HepG2 (cell line): ENCODE results near the gene SLC25A25. TPM values are rescaled to one million over a fixed set of nuclear protein-coding genes. Genes with fewer than 3 reads are reported as not detected.

ENCODE experiments used
- DZIP1 ChIP-seq: sonication (generic); formaldehyde crosslinking; IDR thresholded peaks from 2 replicates; pipeline ENCODE4 v1.5.0; 2020; ENCODE audit warnings: mild to moderate bottlenecking, missing genetic modification reagents
- ETV5 ChIP-seq: IDR thresholded peaks from 2 replicates; pipeline ENCODE4 v1.6.1; 2018; ENCODE audit warnings: missing biosample characterization, missing genetic modification reagents, inconsistent platforms, borderline replicate concordance
- GATA4 ChIP-seq: sonication (generic); IDR thresholded peaks from 2 replicates; pipeline ENCODE4 v1.6.1; 2016; ENCODE audit warnings: antibody characterized with exemption, low read depth, borderline replicate concordance
- HOXA3 ChIP-seq: sonication (generic); formaldehyde crosslinking; IDR thresholded peaks from 2 replicates; pipeline ENCODE4 v1.5.0; 2020; ENCODE audit warnings: missing genetic modification reagents
- NFIC ChIP-seq: IDR thresholded peaks from 2 replicates; pipeline ENCODE4 v1.6.1; 2012; ENCODE audit warnings: mild to moderate bottlenecking, low read length, inconsistent platforms
- NR2F1 ChIP-seq, 2 experiments: fragments of 450-650 bp in 1 of 2; formaldehyde crosslinking in 1 of 2; IDR thresholded peaks; 2 replicates each; pipeline versions ENCODE4 v1.5.0 to v1.6.1; 2016 to 2020; ENCODE audit warnings: mild to moderate bottlenecking in 1 of 2, missing compliant biosample characterization in 1 of 2, missing genetic modification reagents in 1 of 2, moderate library complexity in 1 of 2
- RBAK ChIP-seq: sonication (generic); formaldehyde crosslinking; IDR thresholded peaks from 2 replicates; pipeline ENCODE4 v1.5.1; 2020; ENCODE audit warnings: mild to moderate bottlenecking, missing genetic modification reagents
- ZBTB43 ChIP-seq: sonication (generic); formaldehyde crosslinking; conservative IDR thresholded peaks from 2 replicates; pipeline ENCODE4 v1.4.0; 2020; ENCODE audit warnings: missing genetic modification reagents
- ZHX2 ChIP-seq, 2 experiments: sonication (generic) in 1 of 2; formaldehyde crosslinking in 1 of 2; IDR thresholded peaks; 2 replicates each; pipeline versions ENCODE4 v1.6.1 to v1.9.0; 2014 to 2022; ENCODE audit warnings: antibody characterized with exemption in 1 of 2, borderline replicate concordance in 1 of 2, inconsistent platforms in 1 of 2, low read depth in 1 of 2, missing genetic modification reagents in 1 of 2
- ZNF10 ChIP-seq: sonication (generic); formaldehyde crosslinking; IDR thresholded peaks from 2 replicates; pipeline ENCODE4 v1.4.0; 2020; ENCODE audit warnings: mild to moderate bottlenecking, low read depth, missing genetic modification reagents, borderline replicate concordance
- ZNF230 ChIP-seq: sonication (generic); formaldehyde crosslinking; IDR thresholded peaks from 2 replicates; pipeline ENCODE4 v1.4.0; 2020; ENCODE audit warnings: mild to moderate bottlenecking, missing genetic modification reagents
- ZNF775 ChIP-seq: sonication (generic); formaldehyde crosslinking; IDR thresholded peaks from 2 replicates; pipeline ENCODE4 v1.4.0; 2020; ENCODE audit warnings: missing genetic modification reagents, mild to moderate bottlenecking, moderate library complexity, borderline replicate concordance
- ZNF83 ChIP-seq: sonication (generic); formaldehyde crosslinking; IDR thresholded peaks from 2 replicates; pipeline ENCODE4 v1.4.0; 2020; ENCODE audit warnings: missing genetic modification reagents, mild to moderate bottlenecking, borderline replicate concordance
- polyA plus RNA-seq, 8 experiments: library from polyadenylated mRNA; depleted of rRNA in 3 of 8; stranded (reverse) in 7 of 8; unstranded in 1 of 8; fragments of >200 nt; fragmentation: Illumina TruSeq in 4 of 8; extraction: Trizol in 4 of 8; gene quantifications; 2 replicates each; pipeline versions ENCODE4 v1.2.1 to v1.2.3, GENCODE V29; 2011 to 2016; ENCODE audit warnings: low read depth in 4 of 8, missing spikeins in 1 of 8, mixed read lengths in 1 of 8; ENCODE audit not compliant: insufficient read depth in 1 of 8
- total RNA-seq, 5 experiments: library from RNA; depleted of rRNA; stranded (reverse); fragments of >200 nt; fragmentation: Illumina TruSeq; extraction: Trizol; gene quantifications; 2 replicates each; pipeline ENCODE4 v1.2.3, GENCODE V29; 2016; ENCODE audit warnings: low read depth in 1 of 5
- TF ChIP-seq, protein P1 (sequence below): sonication (generic); formaldehyde crosslinking; conservative IDR thresholded peaks from 2 replicates; pipeline ENCODE4 v1.5.0; 2020; ENCODE audit warnings: missing genetic modification reagents

SLC25A25 gene
- total and polyA plus RNA-seq, 2 of the 13 experiments (the other 11 are each of a cell fraction or from before 2014, with no cell fraction given), result 10.5 to 24.8 TPM

DNA sequence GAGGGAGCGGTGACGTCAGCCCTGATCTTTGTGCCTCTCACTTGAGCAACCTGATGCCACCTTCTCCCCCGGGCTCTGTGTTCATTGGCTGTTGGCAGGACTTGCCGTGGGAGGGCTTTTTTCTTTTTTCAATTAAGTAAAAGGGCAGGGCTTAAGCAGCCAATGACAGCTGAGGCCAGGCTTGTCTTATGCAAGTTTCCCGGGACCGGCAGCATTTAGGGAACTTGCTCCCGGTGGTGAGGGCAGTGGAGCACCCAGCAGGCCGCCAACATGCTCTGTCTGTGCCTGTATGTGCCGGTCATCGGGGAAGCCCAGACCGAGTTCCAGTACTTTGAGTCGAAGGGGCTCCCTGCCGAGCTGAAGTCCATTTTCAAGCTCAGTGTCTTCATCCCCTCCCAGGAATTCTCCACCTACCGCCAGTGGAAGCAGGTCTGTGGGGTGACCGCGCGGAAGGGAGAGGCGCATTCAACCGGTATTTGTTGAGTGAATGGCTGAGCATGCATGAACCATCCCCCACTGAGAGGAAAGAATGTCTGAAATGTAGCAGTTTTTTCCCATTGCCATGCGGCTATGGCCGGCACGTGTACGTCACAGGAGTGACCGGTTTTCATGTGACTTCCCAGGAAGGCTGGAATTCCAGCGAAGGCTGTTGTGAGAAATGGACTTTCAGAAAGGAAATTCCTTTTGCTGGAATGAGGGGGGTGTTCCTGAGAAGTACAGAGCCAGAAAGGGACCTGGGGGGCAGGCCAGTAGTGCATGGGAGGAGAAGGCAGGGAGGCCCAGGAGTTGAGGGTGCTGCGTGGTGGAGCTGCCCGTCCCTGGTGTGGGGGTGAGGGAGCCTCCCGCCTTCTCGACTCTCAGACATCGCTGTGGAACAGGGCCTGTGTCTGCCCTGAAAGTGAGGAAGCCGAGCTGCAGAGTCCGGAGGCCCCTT, 30.5 kb downstream of the SLC25A25 start (continued):
- TF ChIP-seq, protein P1, sequence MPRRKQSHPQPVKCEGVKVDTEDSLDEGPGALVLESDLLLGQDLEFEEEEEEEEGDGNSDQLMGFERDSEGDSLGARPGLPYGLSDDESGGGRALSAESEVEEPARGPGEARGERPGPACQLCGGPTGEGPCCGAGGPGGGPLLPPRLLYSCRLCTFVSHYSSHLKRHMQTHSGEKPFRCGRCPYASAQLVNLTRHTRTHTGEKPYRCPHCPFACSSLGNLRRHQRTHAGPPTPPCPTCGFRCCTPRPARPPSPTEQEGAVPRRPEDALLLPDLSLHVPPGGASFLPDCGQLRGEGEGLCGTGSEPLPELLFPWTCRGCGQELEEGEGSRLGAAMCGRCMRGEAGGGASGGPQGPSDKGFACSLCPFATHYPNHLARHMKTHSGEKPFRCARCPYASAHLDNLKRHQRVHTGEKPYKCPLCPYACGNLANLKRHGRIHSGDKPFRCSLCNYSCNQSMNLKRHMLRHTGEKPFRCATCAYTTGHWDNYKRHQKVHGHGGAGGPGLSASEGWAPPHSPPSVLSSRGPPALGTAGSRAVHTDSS (CRISPR knock-in tag), result no peak
- TF ChIP-seq ETV5 (CRISPR knock-in tag), result no peak; the same call in 1 of the 2 replicates
- TF ChIP-seq NR2F1 (CRISPR knock-in tag; IDR thresholded peaks at IDR 0.05), result no peak; a peak in 1 of 4 replicates
- no peak for TF ChIP-seq ZBTB43
- TF ChIP-seq ZNF230 (CRISPR knock-in tag), result no peak; the same call in 1 of the 2 replicates
- TF ChIP-seq RBAK, result no peak
- 0 out of 2 replicates have a peak, but pooled peaks have one; percentile 77 for TF ChIP-seq DZIP1 (CRISPR knock-in tag)
- TF ChIP-seq NFIC, result no peak
- no peak for TF ChIP-seq ZNF83
- peak; percentile 75; the same call in 1 of the 2 replicates for TF ChIP-seq GATA4
- no peak for TF ChIP-seq ZNF10 (CRISPR knock-in tag)
- peak; percentile 31; the same call in 1 of the 2 replicates for TF ChIP-seq HOXA3 (CRISPR knock-in tag)
- no peak for TF ChIP-seq ZHX2 (IDR thresholded peaks at IDR 0.05; ENCODE audit: low read depth)
- TF ChIP-seq ZHX2 (CRISPR knock-in tag; IDR thresholded peaks at IDR 0.05; ENCODE audit: borderline replicate concordance), result 0 out of 2 replicates have a peak, but pooled peaks have one; percentile 22
- TF ChIP-seq ZNF775 (CRISPR knock-in tag), result no peak
